GM18502 (cell line): ENCODE results near the gene CC2D1B.

ENCODE experiments used
- ATAC-seq: cut with Tn5 transposase; IDR thresholded peaks from one replicate; pipeline ENCODE4 v1.9.1; 2021; ENCODE audit warnings: mild to moderate bottlenecking; ENCODE audit not compliant: unreplicated experiment, poor library complexity

Gene CC2D1B

DNA sequence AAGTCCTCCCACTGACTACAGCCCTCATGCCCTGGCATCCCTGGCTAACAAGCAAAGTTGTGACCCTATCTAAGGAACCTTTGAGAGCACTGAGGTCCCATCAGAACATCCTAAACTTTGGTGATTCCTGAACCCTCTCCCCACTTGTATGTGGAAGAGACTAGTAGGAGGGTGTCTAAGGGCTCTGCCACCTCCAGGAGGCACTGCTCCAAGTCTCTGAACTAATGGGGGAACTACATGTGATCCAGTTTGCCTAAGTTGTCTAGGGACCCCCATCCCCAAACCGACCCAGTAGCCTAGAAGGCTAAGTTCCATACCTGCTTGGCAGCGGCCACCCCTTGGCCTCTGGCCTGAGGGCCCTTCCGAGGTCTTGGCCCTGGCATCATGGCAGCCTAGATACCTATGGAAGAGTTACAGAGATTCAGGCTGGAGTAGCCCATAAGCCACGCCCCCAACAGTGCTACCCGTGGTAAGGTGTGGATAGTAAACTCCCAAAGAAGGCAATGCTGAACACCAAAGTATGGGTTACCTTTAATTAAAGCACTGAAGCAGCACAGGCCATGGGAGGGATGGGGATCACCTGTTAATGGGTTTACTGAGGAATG, 1.7 kb downstream of the CC2D1B start:
- ATAC-seq: no peak

DNA sequence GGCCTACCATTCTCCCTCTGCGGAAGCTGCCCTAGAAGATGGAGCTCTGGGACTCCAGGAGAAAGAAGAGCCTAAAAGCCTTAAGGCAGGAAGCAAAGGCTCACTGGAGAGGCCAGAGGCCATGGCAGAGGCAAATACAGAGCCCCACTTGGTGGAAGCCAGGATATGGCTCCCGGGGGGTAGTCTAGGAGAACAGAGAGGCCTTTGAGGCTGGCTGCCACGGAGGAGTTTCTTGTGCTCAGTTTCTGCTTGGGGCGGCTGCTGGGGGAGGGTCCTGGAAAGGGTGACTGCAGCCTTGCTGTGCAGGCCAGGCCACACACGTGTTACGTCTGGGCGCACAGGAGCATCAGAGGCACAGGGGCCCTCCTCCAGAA, 5.4 kb downstream of the CC2D1B start:
- ATAC-seq: no peak

DNA sequence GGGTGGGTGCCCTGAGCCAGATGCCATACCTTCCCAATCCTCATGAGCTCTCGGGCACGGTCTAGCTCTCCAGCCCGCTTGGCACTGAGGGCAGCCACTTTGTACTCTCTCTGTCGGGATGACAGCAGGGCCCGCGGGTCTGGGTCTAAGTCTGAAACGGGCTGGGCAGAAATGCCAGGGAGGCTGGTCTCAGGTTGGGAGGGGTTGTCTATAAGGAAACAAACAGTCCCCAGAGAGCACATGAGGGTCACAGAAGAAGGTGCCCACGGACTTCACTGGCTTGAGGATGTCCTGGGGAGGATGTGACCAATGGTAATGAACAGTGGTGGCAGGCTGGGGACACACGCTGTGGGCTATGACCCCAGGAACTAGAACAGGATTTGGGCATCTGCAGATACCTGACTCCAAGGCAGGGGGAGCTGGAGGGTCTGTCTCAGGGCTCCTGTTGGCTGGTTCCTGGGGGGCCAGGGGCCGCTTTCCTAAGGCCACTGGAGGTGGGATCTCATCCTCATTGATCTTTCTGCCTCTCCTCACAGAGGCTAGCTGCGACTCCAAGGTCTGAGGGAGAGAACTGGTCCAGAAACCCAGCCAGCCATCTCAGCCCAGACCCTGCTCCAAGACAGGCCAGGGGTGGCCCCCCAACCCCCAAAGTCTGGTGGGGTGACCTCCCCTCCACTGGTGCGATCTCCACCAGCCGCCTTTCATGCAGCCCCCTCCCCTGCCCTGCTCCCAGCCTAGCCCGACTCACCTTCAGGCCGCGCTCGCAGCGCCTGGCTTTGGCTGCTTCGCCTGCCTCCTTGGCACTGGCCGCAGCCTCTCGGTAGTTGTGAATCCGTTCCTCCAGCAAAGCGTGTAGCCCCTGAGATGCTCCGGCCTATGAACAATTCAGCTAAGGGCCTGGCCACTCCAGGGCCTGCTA, 6.1 kb downstream of the CC2D1B start:
- ATAC-seq: no peak

DNA sequence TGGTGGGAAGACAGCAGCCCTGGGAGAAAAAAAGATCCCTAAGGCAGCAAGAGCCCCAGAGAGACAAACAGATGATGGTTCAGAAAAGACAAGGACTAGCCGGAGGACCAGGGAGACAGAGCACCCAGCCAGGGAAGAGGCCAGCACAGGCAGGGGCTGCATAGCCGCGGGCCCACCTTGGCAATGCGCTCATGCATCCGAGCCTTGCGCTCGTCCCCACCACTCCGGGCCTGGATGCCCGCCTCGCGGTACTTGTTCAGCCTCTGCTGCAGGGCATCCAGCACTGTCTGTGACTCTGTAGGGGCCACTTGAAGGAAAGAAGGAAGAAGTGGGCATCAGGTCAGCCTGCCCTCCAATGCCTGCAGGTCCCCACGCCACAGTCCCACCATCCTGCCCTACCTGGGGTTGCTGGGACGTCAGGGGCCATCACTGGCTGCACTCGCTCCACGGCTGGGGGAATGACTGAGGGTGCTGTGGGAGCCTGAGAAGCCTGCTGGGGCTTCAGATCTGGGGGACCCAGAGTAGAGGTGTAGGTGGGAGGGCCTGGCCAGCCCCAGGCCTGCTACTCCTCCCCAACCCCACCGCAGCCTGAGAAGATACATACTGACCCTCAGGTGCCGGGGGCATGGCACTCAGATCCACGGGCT, 7.0 kb downstream of the CC2D1B start:
- no peak for ATAC-seq

DNA sequence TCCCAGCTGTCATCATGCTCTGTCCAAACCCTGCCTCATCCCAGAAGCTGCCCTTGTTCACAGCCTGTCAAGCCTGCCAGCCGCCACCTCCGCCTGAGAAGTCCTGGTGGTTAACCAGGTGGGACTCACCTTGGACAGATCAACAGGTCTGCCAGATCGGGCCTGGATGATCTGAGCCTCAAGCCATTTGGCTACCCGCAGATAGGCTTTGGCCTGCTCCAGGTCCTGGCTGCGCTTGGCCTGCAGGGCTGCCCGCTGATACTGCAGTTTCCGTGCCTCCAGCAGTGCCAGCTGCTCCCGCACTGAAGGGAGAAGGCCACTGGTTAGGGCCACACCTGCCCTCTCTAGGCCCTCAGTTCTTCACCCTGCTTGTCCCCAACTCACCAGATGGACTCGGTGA, 8.6 kb downstream of the CC2D1B start:
- no peak for ATAC-seq

DNA sequence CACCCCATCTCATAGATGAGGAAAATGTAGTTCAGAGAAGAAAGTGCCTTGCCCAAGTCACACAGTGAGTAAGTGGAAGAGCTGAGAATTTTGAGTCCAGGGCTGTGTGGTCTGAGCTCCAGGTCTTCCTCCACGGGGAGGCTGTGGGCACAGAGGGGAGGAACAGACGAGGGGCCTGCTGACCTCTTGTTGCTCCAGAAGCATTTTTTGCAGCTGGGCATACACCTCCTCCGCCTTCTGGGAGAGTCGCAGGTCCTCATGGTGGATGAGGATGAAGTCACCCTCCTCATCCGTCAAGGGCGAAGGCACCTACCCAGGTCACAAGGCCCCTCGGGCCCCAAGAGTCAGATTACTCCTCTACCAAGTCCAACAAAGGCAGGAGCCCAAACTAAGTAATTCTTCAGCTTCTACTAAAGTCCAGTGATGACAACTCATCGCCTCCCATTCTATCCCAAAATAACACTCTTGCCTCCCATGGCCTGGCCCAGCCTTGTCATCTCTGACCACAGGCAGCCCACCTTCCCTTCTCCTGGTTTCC, 9.1 kb downstream of the CC2D1B start:
- no peak for ATAC-seq

DNA sequence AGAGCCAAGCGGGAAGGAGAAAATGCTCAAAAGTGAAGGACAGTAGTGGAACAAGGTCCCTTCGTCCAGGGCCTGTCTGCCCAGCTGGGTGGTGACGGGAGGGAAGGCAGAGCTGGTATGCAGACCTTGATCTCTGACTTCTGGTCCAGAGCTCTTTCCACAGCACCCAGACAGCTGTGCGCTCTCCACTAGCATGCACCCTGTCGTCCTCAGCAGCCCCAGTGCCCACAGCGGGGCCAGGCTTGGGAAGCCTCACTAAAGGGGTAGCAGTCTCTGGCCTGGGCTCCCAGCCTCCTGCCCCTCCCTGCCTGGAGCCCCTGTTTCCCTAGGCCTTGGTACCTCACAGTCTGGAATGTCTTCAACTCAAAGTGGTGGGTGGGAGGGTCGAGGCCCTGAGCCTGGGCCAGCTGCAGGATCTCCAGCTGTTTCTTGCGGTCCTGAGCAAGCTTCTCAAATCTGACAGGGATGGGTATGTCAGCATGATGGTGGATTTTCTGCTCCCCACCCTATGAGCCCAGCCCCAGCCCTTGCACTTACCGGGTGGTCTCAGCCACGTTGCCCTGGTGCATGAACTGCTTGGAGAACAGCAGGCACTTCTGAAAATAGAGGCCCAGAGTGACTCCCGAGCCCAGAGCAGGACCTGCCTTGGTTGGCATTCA, 10.0 kb downstream of the CC2D1B start:
- ATAC-seq: no peak

DNA sequence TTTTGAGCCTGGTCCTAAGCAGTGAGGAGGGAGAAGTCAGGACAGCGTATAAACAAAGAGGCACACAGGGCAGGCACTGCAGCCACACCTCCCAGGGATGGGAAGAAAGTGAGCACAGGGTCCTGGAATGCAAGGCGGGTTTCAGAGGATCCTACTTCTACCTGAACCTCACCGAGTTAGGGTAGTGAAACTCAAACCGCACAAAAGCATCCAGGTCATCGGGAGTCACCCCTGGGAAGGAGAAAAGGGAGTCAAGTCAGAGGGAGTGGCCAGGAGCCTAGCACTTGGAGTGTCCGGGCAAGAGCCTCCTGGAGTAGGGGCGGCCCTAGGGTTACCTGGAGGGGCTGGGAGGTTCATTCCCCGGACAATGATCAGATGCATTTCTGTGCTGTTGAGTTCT, 10.6 kb downstream of the CC2D1B start:
- ATAC-seq: no peak

DNA sequence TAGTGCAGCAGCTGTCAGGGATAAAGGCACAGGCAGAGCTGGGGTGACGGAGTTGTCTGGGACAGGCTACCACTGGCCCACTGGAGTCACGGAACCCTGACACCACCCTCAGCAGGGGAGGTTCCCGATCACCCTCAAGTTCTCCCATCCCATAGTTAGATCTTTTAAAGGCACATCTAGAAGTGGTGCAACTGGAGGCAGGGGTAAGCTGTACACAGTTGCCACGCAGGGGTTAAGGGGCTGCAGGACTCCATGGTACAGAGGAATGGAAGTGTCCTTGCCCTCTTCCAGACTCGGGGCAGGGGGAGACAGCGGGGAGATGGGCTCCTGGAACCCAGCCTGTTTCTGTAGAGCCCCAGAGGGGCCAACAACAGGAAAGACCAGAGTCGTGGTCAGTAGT, 13.3 kb downstream of the CC2D1B start:
- no peak for ATAC-seq

DNA sequence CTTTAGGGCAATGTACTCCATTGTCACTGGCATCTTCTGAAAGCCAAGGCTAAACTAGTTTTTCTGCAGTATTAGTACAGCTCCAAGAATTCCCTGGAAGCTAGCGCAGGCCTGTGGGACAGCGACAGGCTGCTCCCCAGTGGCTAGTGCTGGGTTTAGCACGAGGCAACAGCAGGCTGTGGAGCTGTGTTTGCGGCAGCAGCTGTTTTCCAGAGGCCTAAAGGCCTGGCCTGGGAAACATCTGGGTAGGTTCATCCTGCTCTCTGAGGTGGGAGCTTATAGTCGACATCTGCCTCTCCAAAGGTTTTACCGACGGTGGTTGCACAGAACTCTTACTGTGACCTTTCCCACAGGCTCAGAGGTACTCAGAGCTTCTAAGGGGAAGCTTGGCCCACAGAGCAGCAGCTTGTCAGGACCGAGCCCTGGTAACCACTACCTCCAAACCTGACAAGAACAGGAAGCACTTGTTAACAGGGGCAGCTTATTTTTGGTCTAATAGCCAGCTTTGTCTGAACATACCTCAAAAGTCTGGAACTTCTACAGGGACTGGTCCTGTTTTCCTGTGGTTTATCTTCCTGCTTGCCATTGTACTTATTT, 17.2 kb downstream of the CC2D1B start:
- ATAC-seq: no peak

DNA sequence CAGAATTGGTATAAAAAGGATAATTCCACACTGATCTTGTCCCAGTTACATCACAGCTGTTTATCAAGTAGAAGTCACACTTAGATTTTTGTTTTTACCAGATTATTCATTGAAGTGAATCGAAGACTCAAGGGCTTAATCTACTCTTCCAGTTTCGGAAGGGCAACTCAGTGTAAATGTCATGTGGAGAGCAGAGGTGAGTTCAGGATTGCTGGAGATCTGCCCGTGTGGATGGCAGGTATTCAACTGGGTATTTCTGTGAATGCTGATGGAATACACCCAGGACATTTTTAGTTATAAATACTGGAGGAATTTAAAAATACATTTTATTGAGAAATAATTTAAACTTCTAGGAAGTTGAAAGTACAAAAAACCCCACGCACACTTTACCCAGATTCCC, 19.4 kb downstream of the CC2D1B start:
- ATAC-seq: no peak

DNA sequence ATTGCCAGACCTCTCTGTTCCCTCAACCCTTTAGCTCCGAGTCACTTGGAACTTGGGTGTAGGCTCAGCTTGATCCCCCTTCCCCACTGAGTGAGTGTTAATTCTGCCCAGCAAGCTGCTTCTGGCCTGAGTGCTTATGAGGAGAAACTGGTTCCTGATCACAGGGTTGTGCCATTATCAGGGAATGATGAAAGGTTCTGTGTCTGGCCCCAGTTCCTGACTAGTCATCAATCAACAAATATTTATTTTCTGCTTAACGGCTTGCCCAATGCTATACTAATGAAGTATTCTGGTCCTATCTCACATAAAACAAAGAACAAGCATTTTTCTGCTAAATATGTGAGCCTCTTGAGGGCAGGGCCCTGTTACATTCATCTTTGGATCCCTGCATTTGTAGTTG, 20.8 kb downstream of the CC2D1B start:
- no peak for ATAC-seq

DNA sequence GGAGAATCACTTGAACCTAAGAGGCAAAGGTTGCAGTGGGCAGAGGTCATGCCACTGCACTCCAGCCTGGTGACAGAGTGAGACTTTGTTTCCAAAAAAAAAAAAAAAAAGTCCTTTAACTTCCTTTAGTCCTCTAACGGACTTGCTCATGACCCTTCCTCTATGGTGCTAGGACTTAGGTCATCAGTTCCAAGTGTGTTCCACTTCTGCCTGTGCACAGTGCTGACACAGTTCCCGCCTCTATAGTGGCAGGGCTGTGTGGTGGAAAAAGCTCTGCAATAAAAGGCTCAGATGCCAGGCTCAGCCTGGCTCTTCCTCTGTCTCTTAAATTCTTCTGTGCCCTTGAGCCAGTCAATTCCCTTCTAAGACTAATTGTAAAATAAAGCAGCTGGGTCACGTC, 22.0 kb downstream of the CC2D1B start:
- ATAC-seq: no peak

DNA sequence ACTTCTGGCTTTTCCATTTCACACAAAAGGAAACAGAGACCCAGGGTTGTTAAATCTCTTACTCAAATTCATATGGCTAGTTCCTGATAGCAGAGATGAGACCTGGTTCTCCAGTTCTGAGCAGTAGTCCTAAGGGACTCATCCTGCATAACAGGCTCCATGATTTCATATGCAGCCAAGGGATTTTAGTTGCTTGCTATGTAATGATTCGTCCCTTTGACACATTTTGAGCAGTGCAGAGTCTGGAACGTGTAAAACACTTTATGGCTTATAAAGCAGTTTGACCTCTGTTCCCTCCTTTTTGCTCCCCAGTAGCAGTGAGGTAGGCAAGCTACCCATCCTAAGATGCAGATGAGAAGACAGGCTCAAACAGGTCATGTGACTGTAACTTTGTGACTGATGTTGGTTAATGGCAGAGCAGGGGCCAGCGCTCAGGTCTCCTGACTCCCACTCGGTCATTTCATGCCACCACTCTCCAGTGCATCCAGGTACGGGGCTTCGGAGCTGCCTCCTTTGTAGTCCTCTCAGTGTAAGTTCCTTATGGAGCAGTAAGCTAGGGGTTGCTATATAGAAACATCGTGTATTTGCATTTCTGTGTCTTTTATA, 24.2 kb downstream of the CC2D1B start:
- ATAC-seq: no peak

DNA sequence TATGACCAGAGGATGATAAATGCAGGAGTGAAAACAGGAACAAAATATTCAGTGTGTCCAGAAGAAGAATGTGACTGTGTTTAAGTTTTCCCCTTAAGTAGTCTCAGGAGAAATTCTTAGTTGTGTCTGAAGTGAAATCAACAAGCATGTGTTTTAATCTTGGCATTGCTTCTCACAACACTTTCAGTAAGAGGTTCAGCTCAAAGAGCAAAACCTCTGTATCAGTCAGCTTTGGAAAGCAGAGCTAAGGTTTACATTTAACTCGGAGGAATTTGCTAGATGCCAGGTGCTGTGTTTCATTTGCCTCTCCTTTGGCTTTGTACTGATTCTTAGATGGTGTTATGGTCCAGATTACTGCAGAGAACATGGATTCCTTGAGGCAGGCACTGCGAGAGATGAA, 28.6 kb downstream of the CC2D1B start:
- no peak for ATAC-seq

DNA sequence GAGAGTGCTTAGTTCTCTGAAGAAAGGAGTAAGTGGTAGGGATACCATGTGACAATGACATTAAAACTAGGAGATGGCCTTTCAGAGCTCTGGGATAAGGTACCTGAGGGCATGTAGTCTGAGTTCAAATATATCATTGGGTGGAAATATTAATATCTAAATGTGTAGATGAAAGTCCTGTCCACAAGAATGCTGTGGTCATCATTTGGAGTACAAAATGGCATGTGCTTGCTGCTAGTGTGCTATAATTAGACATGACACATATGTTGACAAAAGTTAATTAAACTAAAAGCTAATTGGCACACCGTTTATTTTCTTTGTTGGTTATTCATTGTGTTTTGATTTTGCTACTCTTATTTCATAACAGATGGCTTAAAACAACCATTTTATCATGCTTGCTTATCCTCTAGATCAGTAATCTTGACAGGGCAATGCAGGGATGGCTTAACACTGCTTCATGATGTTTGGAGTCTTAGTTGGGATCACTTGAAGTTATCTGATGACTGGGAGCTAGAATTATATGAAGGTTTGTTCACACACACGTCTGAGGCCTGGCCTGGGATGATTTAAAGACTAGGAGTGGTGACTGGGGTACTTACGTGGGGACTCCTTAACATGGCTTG, 31.0 kb downstream of the CC2D1B start:
- no peak for ATAC-seq

DNA sequence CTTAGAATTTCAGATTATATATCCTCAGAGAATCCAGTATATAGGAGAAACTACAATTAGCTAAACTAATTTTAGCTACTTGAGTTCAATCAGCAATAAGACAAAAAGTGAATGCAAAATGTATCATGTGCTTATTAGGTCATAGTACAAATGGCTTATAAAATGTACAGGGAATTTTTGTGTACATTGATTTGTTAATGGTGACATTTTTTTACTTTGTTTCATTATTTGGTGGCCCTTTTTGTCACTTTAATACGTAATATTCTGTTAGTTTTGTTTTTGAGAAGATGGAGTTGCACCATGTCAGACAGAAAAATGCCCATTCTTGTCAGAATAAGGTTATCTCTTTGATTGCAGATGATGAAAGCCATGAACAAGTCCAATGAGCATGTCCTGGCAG, 33.6 kb downstream of the CC2D1B start:
- ATAC-seq: no peak

DNA sequence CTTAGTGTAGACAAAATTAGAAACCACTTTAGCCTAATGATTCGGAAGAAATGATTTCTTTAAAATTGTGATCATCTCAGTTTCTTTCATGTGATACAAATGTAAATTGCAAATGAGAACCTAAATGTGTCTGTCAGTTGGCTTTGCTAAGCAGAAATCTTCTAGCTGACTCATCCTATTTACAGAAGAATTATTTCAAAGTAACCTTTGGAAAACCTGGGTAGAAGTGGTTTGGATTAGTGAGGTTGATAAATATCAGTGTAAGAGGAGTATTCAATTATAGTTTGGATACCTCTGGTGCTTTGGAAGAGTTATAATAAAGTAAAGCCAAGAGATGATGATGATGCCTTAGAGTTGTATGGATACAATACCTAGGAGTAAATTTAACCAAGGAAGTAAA, 37.4 kb downstream of the CC2D1B start:
- no peak for ATAC-seq

DNA sequence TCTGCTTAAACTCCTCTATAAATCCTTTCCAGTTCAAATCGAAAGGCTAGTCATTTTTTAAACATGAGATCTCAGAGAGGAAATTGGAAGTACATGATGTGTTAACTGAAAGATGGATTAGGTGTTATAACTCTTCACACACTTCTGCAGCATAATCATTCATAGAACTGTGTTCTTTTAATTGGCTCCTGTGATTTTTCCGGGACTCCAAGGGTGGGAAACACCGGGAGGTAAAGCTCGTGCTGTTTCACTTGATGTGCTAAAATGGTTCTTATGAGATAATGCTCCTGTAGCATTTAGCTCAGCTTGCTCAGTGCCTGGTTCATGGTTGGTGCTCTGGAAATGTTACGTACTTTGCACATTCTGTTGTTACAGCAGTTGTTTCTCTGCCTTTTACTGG, 40.2 kb downstream of the CC2D1B start:
- no peak for ATAC-seq

DNA sequence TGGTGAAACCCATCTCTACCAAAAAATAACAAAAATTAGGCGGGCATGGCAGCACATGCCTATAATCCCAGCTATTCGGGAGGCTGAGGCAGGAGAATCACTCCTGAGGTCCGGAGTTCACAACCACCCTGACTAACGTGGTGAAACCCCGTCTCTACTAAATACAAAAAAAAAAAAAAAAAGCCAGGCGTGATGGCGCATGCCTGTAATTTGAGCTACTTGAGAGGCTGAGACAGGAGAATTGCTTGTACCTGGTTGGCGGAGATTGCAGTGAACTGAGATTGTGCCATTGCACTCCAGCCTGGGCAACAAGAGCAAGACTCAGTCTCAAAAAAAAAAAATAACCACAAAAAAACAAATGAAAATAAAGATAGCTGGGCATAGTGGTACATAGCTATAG, 42.3 kb downstream of the CC2D1B start:
- ATAC-seq: no peak
